Measurements from ENCODE around the gene USP28.
"Not testable (repeated sequence)": the region's sequence is repeated elsewhere in the genome, so short reads cannot be mapped to it uniquely, and the experiment has no call there.

USP28 gene, protein sequence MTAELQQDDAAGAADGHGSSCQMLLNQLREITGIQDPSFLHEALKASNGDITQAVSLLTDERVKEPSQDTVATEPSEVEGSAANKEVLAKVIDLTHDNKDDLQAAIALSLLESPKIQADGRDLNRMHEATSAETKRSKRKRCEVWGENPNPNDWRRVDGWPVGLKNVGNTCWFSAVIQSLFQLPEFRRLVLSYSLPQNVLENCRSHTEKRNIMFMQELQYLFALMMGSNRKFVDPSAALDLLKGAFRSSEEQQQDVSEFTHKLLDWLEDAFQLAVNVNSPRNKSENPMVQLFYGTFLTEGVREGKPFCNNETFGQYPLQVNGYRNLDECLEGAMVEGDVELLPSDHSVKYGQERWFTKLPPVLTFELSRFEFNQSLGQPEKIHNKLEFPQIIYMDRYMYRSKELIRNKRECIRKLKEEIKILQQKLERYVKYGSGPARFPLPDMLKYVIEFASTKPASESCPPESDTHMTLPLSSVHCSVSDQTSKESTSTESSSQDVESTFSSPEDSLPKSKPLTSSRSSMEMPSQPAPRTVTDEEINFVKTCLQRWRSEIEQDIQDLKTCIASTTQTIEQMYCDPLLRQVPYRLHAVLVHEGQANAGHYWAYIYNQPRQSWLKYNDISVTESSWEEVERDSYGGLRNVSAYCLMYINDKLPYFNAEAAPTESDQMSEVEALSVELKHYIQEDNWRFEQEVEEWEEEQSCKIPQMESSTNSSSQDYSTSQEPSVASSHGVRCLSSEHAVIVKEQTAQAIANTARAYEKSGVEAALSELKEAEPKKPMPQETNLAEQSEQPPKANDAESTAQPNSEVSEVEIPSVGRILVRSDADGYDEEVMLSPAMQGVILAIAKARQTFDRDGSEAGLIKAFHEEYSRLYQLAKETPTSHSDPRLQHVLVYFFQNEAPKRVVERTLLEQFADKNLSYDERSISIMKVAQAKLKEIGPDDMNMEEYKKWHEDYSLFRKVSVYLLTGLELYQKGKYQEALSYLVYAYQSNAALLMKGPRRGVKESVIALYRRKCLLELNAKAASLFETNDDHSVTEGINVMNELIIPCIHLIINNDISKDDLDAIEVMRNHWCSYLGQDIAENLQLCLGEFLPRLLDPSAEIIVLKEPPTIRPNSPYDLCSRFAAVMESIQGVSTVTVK

DNA sequence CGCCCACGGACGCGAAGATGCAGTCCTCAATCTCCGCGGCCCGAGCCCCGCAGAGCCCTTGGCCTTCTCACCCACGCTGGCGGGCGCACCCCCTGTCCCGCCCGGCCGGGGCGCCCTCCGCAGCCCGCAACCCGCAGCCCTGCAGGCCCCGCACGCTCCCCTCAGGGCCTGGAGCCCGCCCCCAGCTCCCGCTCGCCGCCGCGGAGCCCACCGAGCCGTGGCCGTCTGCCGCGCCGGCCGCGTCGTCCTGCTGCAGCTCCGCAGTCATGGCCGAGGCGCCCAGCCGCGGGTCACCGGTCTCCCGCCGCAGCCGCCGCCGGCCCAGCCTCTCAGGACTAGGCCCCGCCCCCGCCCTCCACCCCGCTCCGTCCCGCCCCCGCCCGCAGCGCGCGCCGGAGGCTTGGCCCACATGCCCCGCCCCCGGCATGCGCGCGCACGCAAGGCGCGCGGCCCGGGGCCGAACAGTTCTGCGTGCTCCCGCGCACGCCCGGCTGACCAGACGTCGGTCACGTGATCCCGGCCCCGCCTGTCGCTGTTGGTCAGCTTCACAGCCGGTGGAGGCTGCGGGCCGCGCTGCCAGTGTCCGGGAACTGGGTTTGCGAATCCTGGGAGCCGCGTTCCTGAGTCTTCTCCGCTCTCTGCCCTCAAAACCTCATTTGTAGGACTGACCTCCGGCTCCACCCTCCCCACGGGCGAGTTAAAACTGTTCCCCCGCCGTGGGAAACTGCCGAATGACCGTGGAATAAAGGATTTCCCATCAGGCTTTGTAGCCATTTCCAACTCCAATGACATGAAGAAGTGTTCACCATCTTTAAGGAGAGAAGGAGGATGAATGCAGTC, at the start of gene USP28:
Gene USP28 (minus strand): TSS at position 339 of the 840 bp plus-strand sequence. CDS start 71 bp downstream, at position 268.
- peak; percentile 90 for DNase-seq

DNA sequence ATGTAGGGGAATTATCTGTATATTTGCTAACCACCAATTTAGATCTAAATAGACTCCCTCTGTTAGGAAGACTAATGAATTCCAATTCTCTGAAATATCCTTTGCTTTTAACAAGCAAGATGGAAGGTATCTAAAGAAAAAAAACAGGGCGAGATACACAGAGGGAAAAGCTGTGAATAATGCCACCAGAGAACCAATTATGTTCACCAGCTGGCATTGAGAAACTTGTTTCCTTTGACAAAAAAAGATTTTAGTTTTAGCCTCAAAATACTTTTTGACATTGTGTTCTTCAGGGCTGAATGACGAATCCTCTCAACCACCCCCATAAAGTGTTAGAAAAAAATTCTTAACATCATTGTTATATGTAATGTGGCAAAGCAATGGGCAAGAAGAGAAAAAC, 48.2 kb upstream of the USP28 start:
- no peak for DNase-seq

DNA sequence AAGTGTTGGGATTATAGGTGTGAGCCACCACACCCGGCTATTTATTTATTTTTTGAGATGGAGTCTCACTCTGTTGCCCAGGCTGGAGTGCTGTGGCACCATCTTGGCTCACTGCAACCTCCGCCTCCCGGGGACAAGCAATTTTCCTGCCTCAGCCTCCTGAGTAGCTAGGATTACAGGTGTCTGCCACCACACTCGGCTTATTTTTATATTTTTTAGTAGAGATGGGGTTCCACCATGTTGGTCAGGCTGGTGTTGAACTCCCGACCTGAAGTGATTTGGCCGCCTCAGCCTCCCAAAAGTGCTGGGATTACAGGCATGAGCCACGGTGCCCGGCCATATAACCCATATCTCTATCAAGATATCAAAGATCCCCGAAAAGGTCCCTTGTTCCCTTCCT, 36.1 kb upstream of the USP28 start:
- not testable (repeated sequence) for DNase-seq

DNA sequence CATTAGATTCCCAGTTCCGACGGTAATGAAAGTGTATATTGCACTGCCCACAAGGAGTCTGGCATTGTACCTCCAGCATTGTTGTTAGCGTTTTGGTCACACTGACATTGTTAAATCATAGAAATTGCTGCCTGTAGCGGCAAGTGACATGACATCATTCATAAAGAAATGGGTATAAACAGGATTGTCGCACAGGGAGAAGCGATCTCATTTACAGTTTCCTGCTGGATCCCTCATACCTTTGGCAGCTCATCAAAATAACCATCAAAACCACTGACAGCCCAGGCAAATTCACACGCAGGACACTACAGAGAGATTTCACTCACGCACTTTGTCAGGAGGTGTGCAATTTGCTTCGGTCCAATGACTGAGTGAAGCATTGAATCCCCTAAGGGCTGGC, 32.7 kb upstream of the USP28 start:
- DNase-seq = no peak

DNA sequence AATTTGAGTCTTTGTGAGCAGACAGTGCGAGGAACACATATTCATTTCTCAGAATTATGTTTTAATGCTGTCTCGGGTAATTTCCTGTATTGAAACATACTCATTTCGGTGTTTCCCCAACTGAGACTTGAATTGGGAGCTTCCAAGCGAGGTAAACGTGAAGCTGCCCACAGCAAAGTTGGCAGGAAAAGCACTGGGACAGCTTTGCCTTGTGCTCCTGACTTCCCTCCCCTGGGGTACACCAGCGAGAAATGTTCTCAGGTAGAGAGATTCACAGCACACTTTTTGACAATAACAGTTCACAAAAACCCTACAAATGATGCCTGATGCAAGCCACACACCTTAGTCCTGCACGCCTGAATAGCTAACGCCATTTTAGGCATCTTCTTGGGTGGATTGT, 32.3 kb upstream of the USP28 start:
- DNase-seq = no peak

DNA sequence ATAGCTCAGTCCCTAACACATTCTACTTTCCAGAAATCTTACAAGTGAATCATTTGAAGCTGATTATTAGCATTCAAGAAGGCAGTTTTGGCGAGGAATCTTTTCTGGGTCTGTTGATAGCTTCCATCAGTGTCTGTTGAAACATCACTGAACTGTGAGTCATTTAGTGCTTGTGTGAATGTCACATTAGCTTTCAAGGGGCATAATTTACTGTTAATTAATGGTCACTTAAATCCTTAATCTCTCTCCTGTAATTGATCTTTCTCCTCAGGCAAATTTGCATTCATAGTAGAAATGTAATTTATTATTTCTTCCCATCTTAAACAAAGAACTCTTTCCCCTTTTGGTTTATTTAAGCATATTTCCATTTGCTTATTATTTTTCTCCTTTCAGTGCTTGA, 31.8 kb upstream of the USP28 start:
- no peak for DNase-seq

DNA sequence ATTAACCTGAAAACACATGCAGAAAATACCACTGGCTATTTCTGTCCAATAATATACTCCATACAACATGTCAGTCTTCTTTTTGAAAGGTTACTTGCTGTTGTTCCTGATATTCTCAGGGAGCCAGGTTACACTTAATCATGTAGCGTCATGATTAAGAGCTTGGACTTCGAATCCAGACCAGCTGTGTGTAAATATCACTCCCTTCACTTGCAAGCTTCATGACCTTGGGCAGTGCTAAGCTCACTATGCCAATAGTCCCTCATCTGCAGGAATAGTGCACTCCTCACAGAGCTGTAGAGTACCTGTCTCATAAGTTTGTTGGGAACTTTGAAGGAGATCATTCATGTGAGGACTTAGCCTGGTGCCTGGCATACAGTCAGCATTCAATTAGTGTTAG, 31.1 kb upstream of the USP28 start:
- no peak for DNase-seq

DNA sequence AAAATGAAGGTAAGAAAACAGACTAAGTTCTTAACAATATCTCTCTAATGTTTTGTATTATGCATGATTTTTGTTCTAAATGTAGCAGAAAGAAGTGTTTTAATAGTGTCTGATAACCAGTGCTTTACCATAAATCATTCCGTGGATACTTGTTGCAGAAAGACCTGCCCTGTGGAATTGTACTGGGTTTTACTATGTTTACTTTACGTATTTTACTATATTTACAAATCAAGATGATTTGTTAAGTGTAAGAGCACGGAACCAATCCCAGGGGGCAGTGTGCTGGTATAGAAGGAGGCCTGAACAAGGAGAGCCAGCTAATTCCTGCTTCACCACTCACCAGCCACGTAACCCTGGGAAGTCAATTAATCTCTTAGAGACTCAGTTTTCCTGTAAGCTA, 30.7 kb upstream of the USP28 start:
- DNase-seq = no peak

DNA sequence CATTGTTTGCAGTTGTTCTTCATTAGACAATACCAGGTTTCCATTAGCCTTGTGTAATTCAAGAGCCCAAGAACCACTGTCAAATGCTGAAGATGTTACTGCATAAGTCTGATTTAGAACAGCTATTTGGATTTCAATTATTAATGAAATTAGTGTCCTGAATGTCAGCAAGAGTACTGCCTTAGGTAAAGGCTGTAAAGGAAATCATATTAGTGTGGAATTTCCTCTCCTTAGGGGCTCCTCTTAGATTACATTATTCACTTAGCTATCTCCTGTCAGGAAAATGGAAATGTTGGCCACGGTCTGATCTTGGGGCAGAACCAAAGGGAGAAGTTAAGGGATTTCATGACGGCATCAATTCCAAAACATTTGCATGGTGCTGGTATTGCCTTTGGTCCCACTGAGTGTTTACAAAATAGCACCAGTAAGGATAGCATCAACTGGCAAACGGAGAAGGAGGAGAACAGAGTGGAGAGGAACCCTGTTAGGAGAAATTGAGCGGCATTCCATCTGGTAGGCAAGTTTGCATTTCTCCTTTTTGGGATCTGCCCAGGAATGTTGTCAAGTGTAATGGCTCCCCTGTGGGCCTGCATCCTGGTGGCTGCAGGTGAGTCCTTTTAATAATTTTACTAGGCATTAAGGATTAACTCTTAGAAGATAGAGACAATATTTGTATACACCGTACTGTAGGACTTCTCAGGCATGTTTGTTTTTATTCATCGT, 29.2 kb upstream of the USP28 start, which contains the start of gene HTR3B:
Gene HTR3B (plus strand): TSS at position 418 of the 723 bp plus-strand sequence. CDS start 138 bp downstream, at position 556.
- no peak for DNase-seq

DNA sequence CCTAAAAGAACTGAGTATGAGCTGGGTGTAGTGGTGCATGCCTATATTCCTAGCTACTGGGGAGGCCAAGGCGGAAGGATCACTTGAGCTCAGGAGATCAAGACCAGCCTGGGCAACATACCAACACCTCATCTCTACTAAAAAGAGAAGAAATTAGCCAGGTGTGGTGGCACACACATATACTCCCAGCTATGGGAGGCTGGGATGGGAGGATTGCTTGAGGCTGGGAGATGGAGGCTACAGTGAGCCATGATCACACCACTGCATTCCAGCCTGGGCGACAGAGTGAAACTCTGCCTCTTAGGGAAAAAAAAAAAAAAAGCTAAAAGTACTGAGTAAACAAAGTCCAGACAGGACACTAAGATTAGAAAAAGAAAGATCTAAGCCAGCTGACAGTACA, 25.8 kb upstream of the USP28 start:
- DNase-seq = no peak

DNA sequence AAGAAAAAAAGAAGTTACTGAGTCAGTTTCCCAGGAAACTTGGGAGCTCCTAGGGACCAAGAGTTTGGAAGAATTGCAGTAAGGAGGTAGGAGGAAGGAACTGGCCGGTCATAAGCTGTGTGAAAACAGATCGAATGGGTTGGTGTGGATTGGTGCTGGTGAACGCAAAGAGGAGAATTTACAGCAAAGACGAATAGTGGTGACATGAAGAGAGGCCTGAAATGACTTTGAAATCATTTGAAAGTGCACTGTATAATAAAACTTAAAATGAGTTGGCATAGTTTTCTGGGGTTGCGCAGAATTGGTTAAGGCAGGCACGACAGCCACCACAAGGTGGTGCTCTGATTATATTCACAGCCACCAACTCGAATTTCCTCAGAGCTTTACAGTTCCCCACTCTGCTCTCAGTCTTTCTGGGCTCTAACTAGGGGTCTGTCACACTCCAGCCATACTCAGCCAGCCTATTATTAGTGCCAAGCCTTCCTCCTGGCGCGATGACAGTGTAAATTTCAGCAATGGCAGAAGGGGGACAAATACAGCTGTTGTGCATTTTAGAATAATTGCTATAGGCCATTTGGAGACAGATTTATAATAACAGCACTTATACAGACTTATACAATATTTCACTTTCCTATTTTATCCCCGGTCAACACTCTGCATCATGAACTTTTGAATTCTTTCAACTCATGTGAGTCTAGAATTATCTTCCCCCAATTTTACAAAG, 20.9 kb upstream of the USP28 start:
- peak; percentile 38 for DNase-seq

DNA sequence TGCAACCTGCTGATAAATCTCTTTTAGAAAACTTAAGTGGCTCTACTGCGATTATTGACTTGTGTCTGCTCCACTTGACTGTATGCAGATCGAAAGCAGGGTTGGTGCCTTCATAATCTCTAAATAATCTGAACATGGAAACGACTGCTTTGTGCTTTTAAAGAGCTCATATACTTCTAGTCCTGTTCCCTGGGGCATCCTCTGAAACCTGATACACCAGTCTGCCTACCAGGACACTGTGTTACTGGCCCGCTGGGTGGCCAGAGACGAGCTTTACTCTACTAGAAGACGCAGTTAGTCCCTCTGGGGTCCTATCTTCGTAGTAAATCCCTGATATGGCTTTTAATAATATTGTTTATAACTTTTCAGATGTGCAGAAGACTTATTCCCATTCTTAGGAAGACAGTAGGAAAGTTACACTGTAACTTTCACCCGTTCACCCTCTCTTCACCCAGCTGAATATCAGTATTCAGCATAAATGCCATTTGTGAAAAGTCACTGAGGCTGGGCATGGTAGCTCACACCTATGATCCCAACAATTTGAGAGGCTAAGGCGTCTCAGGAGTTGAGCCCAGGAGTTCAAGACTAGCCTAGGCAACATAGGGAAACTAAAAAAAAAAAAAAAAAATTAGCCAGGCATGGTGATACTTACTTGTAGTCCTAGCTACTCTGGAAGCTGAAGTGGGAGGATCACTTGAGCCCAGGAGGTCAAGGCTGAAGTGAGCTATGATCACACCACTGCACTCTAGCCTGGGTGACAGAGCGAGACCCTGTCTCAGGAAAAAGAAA, 20.2 kb upstream of the USP28 start:
- DNase-seq = no peak

DNA sequence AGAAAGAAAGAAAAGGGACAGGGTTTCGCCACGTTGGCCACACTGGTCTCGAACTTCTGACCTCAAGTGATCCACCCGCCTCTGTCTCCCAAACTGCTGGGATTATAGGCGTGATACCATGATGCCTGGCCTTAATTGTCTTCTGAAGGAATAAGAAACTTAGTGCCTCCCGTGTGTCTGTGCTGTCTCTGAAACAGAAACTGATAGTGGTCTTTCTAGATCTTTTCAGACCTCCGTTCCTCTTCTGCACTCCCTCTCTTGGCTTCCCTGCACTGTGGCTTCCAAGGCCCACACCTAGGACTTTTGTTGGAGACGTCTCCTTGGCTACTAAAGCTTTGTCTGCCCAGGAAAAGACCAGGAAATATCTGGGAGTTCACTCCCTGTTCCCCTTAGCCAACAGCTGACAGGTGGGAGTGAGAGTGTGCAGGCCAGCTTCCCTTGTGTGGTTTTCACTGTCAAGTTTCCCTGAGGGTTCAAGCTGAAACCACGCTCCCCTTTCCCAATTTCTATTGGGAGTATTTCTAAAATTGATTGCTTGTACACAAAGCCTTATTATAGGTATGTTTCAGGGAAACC, 19.1 kb upstream of the USP28 start:
- no peak for DNase-seq

DNA sequence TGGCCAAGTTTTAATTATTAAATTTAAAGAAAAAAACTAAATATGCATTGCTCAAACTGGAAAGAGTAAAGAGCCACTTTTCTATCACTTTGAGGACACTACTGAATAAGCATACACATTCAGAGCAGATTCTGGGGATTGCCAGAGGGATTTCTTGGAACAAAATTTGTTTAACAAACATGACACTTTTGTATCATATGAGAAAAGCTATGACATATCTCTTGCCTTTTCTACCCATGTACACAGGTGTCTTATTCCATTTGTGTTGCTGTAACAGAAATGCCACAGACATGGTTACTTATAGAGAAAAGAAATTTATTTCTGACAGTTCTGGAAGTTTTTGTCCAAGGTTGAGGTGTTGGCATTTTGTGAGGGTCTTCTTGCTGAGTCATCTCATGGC, 13.5 kb upstream of the USP28 start:
- no peak for DNase-seq

DNA sequence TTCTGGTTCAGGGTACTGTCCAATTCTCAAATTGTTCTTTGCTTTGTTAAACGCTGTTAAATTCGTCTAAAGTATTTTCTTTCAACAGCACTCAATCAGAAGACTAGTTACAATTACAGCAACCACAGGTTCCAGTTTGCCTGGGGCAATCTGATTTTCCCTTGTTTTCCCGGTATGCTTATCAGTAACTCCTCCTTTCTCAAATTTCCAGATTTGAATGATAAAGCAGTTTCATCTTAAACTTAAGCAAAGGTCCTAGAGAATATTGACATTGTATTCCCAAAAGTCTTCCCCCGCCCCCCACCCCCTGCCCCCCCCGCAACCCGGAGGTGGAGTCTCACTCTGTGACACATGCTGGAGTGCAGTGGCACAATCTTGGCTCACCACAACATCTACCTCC, 10.5 kb upstream of the USP28 start:
- DNase-seq = no peak

DNA sequence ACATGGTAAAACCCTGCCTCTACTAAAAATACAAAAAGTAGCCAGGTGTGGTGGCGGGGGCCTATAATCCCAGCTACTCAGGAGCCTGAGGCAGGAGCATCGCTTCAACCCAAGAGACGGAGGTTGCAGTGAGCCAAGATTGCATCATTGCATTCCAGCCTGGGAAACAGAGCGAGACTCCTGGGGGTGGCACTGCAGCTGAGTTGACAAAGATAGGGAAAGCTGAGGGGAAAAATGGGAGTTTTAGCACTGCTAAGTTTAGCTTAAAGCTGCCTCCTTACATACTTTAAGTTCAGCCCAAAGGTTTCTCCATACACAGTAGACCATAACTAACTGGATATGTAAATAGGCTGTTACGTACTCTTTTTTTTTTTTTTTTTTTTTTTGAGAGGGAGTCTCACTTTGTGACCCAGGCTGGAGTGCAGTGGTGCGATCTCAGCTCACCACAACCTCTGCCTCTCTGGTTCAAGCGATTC, 9.0 kb upstream of the USP28 start:
- DNase-seq = no peak

DNA sequence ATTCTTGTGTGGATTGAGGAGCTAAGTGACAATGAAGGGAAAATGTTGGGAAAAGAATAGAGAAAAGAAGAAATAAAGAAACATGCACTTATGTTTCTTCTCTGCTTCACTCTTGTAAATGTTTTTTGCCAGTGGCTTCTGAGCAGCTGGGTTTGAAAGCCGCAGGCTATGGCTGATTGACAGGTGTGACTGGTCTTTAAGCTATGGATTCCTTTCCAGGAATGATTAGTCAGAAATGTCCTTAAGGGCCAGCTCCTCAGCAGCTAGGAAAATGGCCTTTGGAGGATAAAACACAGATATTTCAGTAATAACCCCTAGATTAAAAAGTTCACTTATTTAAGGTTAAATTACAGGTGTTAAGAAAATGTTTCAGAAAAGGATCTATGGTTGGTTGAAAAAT, 6.5 kb upstream of the USP28 start:
- DNase-seq = no peak

DNA sequence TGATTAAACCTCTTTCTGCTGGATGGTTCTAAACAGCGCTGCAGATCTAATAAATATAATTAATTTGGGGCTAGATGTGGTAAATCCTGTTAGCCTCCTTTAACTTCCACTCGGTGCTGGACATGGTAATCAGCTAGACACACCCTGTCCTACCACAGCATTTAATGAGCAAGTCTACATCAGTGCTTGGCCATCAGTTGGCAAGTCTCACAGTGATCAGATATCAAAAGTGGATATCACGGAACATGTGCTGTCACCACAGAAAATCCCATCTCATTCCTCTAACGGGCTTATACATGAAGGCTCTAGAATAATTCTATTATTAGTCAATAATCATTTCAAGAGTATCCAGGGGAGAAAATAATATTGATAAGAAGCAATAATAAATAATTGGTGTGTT, 5.6 kb upstream of the USP28 start:
- no peak for DNase-seq

DNA sequence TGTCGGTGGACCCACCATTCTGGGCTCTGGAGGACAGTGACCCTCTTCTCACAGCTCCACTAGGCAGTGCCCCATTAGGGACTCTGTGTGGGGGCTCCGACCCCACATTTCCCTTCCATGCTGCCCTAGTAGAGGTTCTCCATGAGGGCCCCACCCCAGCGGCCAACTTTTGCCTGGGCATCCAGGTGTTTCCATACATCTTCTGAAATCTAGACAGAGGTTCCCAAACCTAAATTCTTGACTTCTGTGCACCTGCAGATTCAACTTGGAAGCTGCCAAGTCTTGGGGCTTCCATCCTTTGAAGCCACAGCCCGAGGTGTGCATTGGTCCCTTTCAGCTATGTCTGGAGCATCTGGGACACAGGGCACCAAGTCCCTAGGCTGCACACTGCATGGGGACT, 4.1 kb upstream of the USP28 start:
- DNase-seq = not testable (repeated sequence)

DNA sequence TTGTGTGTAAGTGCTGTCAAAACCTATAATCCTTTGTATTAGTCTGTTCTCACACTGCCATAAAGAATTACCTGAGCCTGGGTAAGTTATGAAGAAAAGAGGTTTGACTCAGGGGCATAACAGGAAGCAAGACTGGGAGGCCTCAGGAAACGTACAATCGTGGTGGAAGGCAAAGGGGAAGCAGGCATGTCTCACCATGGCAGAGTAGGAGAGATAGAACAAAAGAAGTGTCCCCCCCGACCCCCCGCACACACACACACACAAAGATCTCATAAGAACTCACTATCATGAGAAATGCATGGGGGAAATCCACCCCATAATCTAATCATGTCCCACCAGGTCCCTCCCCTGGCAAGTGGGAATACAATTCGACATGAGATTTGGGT, 2.3 kb upstream of the USP28 start:
- no peak for DNase-seq

Data from stimulated activated CD8-positive, alpha-beta memory T cell treated with anti-CD3 and anti-CD28 coated beads, Interleukin-4, amount 100 ng/mL, for 48 hours (primary cell).